Epithelial cell of esophagus (primary cell): ENCODE data around the gene PEAR1.

ENCODE experiments used
- DNase-seq: peaks from one replicate; pipeline ENCODE4 v3.0.0; 2010; ENCODE audit warnings: low read depth
- H3K4me3 ChIP-seq: 2 replicates; pipeline ENCODE4 v1.5.1; 2011; ENCODE audit warnings: mild to moderate bottlenecking, low read length, control low read depth
- TF ChIP-seq, protein P1 (sequence below): IDR thresholded peaks from 2 replicates; pipeline ENCODE4 v1.5.1; 2011; ENCODE audit warnings: low read depth, mild to moderate bottlenecking, low read length, control low read depth, inconsistent platforms; ENCODE audit not compliant: insufficient read depth; ENCODE audit errors: missing control alignments

The PEAR1 gene

DNA sequence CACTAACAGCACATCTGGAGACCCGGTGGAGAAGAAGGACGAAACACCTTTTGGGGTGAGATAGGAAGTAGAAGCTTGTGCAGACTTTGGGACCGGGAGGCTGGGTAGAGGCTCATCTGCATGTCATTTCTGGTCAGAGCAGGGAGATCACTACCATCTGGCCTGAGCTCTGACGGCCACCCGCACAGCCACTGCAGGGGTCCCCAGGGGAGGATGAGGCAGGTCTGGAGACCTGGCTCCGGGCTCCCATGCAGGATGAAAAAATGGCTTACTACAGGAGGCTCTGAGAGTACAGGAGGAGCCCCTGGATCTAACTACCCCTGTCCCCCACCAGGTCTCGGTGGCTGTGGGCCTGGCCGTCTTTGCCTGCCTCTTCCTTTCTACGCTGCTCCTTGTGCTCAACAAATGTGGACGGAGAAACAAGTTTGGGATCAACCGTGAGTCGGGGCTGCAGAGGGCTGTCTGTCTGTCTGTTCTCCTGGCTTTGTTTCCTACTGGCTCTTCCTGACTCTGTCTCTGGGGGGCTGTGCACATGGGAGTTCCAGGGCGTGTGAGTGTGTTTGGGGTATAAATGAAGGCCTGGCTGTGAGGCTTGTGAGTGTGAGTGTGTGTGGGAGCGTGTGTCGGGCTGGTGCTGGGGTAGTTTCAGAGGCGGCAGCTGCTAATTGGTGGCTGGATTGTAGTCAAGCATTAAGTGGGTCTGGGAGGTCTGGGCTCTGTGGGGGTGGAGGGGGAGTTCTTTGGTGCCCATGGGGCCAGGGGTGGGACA lies 18.8 kb upstream of the PEAR1 start:
- DNase-seq, result no peak
- TF ChIP-seq, protein P1, sequence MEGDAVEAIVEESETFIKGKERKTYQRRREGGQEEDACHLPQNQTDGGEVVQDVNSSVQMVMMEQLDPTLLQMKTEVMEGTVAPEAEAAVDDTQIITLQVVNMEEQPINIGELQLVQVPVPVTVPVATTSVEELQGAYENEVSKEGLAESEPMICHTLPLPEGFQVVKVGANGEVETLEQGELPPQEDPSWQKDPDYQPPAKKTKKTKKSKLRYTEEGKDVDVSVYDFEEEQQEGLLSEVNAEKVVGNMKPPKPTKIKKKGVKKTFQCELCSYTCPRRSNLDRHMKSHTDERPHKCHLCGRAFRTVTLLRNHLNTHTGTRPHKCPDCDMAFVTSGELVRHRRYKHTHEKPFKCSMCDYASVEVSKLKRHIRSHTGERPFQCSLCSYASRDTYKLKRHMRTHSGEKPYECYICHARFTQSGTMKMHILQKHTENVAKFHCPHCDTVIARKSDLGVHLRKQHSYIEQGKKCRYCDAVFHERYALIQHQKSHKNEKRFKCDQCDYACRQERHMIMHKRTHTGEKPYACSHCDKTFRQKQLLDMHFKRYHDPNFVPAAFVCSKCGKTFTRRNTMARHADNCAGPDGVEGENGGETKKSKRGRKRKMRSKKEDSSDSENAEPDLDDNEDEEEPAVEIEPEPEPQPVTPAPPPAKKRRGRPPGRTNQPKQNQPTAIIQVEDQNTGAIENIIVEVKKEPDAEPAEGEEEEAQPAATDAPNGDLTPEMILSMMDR, result no peak
- no peak overlapping the region for H3K4me3 ChIP-seq

DNA sequence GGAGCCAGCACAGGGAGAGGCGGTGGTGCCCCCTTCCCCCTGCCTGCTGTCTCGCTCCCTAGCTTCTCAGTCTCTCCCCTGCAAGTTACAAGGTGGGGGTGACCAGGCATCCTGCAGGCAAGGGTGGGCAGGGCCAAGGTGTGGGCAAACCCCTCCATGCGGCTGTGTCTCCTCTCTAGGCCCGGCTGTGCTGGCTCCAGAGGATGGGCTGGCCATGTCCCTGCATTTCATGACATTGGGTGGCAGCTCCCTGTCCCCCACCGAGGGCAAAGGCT lies 18.2 kb upstream of the PEAR1 start:
- TF ChIP-seq, protein P1, result no peak
- H3K4me3 ChIP-seq, result no peak overlapping the region
- no peak for DNase-seq

DNA sequence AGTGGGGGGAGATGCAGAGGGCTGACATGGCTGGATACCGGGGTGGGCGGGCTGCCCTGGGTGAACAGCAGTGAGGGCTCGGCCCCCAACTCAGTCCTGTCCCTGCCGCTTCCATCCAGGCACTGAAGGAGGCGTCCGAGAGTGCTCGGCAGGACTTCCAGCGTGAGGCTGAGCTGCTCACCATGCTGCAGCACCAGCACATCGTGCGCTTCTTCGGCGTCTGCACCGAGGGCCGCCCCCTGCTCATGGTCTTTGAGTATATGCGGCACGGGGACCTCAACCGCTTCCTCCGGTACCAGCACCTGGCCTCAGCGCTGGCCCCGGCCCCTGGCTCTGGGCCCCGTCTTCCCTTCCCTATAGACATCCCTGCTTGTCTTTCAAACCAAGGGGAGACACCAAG lies 17.2 kb upstream of the PEAR1 start:
- TF ChIP-seq, protein P1, result peak; percentile 41
- no peak overlapping the region for H3K4me3 ChIP-seq
- peak; percentile 29 for DNase-seq

DNA sequence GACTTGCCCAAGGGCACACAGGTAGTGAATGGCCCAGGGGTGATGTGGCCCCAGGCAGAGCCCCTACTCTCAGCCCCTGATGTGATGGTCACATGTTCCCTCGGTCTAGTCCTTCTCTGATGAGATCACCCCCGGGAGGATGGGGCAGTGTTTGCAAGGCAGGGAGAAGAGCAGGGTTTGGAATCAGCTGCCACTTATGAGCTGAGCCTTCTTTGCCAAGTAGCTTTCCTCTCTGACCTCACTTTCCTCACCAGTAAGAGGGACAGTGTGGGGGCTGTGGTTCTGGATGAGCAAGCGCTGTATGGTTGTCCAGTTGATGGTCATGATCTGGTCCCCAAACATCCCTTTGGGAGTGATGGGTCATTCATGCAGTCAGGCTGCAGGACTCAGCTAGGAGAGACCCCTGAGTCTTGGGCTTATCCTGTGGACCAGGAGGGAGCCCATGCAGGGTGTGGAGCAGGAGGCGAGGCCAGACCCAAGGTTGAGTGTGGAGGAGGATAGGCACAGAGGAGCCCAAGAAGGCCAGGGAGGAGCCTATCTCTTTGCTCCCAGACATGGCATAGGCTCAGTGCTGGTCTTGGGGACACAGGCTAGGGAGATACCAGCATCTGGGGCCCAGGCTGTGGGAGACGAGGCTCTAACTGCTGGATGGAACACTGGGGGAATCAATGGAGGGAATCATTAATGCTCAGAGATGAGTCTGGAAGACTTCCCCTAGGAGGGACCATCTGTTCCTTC lies 15.9 kb upstream of the PEAR1 start:
- TF ChIP-seq, protein P1, result no peak
- H3K4me3 ChIP-seq, result no peak overlapping the region
- no peak for DNase-seq

DNA sequence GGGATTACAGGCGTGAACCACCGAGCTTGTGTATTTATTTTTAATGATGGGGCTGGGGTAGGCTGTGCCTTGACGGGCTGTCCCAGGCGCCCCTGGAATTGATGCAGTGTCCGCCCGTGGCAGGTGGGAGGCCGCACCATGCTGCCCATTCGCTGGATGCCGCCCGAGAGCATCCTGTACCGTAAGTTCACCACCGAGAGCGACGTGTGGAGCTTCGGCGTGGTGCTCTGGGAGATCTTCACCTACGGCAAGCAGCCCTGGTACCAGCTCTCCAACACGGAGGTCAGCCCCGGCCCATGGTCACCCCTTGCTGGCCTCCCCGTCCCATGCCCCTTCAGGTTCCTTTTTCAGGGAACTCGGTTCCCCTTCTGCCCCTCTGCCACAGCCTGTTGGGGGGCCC lies 13.6 kb upstream of the PEAR1 start:
- no peak for DNase-seq
- H3K4me3 ChIP-seq, result no peak overlapping the region
- TF ChIP-seq, protein P1, result no peak

DNA sequence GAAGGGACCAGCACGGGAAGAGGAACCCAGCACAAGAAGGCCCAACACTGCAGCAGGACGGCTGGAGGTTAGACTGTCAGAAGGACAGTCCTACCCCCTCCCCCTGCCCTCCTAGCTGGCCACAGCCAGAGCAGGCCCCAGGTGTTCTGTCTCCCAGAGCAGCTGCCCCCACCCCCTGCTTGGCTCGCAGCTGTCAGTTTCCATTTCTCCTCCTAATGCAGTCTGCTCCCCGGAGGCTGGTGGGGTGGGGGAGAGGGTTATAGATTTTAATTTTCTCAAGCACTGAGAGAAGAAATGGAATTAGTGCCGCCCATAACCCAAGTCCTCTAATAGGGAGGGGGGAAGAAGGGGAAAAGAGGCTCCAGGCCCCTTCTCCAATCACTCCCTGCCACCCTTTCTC lies 13.0 kb upstream of the PEAR1 start:
- TF ChIP-seq, protein P1, result no peak
- no peak for DNase-seq
- H3K4me3 ChIP-seq, result no peak overlapping the region

DNA sequence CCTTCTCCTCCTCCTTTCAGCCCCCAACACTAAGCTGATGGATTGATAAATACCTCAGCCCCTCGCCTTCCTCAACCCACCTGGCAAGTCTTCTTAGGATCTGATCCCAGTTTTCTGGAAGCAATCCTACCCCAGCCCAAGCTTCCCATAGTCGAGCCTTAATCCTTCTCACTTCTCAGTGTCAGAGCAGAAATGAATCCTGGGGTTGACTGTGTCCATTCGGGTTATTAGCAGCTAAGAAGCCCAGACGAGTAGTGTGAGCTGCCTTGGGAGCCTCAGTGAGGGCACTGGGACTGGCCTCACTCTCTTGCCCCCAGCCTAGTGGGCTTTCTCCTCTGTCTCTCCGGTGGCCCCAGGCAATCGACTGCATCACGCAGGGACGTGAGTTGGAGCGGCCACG lies 12.4 kb upstream of the PEAR1 start:
- TF ChIP-seq, protein P1, result no peak
- DNase-seq, result no peak

More for the DNA sequence above, 12.4 kb upstream of the PEAR1 start:
- H3K4me3 ChIP-seq, result no peak overlapping the region
